Esophagus squamous epithelium (tissue), 4 donors: ENCODE data around the gene RHOU.

ENCODE experiments used
- CTCF ChIP-seq, 6 experiments: fragments of 450-650 bp in 4 of 6; fragments of 200-600 bp in 2 of 6; sonication (generic) in 2 of 6; IDR thresholded peaks; one replicate each; pipeline ENCODE4 v1.5.1; 2016 to 2019; ENCODE audit warnings: antibody characterized with exemption in 6 of 6, mild to moderate bottlenecking in 4 of 6, moderate library complexity in 4 of 6
- POLR2A ChIP-seq, 4 donors: fragments of 450-650 bp; IDR thresholded peaks; one replicate each; pipeline ENCODE4 v1.6.1; 2017; ENCODE audit warnings: antibody characterized with exemption in 4 of 4, mild to moderate bottlenecking in 4 of 4, moderate library complexity in 3 of 4

- TF ChIP-seq CTCF (IDR thresholded peaks at IDR 0.05) (no peak), POLR2A (IDR thresholded peaks at IDR 0.05) (no peak)
Observed at GRCh38 chr1:228768355-228769000, 33.2 kb downstream of the RHOU start.
